ENCODE data around the gene CD160.

GRCh38 chr1:145751491-145752037 lies 32.3 kb downstream of the CD160 start:
- TF ChIP-seq CTCF (IDR thresholded peaks at IDR 0.05) (no peak), EP300 (IDR thresholded peaks at IDR 0.05) (no peak), POLR2A (IDR thresholded peaks at IDR 0.05; ENCODE audit: low read depth) (no peak), POLR2AphosphoS5 (IDR thresholded peaks at IDR 0.05) (no peak)

Data from esophagus muscularis mucosa (tissue), 4 donors.